Lower leg skin (tissue), 4 donors: ENCODE measurements around the gene HLA-E. TPM values are rescaled to one million over a fixed set of nuclear protein-coding genes. Genes with fewer than 3 reads are reported as not detected.
"Not testable (repeated sequence)": the region's sequence is repeated elsewhere in the genome, so short reads cannot be mapped to it uniquely, and the experiment has no call there.

Experiments
- DNase-seq, 2 donors: peaks; one replicate each; pipeline ENCODE4 v3.0.0-alpha.2; 2019; ENCODE audit warnings: low spot score in 2 of 2
- H3K4me3 ChIP-seq: fragments of 200-600 bp; sonication (generic); 2 replicates; pipeline ENCODE4 v1.5.1; 2017; ENCODE audit warnings: mild to moderate bottlenecking, low read depth; ENCODE audit not compliant: poor library complexity, severe bottlenecking
- POLR2A ChIP-seq, 2 donors: fragments of 450-650 bp; IDR thresholded peaks; one replicate each; pipeline ENCODE4 v1.6.1; 2016 to 2017; ENCODE audit warnings: antibody characterized with exemption in 2 of 2, mild to moderate bottlenecking in 1 of 2, moderate library complexity in 1 of 2
- WGBS, 2 donors: methylation state at CpG; one replicate each; pipeline ENCODE4 v1.1.5; 2018; 5-methylcytosine and 5-hydroxymethylcytosine counted together
- intact Hi-C: fragments of 100-400 bp; cut with DNase I; formaldehyde crosslinking; loops from one replicate; pipeline ENCODE4 v1.15.0; 2023; ENCODE audit warnings: low total_unique reads
- total RNA-seq, 4 donors: library from RNA; depleted of rRNA; stranded (reverse); fragments of >200 nt; gene quantifications; one replicate each; pipeline ENCODE4 v1.1.0, GENCODE V29; 2016
- TF ChIP-seq, protein P1 (sequence below), 3 donors: fragments of 450-650 bp; IDR thresholded peaks; one replicate each; pipeline ENCODE4 v1.5.1; 2016; ENCODE audit warnings: antibody characterized with exemption in 3 of 3, mild to moderate bottlenecking in 3 of 3, moderate library complexity in 2 of 3

Gene HLA-E
- total RNA-seq, 4 donors from 2014 or later, result 685 to 929 (median 835) TPM

DNA sequence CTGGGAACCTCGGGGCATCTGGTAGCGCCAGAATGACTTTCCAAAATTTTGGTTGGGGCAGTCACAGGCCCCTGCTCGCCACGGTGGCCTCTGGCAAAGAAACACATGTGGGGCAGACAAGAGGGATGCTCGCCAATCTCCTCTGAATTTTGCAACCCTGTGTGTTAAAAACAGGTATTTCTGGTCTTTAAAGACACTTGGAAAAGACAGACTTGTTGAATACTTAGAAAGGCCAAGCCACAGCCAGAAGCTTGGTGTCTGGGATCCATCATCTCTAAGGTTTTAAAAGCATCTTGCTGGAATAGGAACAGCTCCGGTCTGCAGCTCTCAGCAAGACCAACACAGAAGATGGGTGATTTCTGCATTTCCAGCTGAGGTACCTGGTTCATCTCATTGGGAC is 31.2 kb downstream of the HLA-E start:
- 54 to 61% methylated on average over 6 of the region's 6 CpGs for WGBS, 2 donors
- TF ChIP-seq, protein P1, sequence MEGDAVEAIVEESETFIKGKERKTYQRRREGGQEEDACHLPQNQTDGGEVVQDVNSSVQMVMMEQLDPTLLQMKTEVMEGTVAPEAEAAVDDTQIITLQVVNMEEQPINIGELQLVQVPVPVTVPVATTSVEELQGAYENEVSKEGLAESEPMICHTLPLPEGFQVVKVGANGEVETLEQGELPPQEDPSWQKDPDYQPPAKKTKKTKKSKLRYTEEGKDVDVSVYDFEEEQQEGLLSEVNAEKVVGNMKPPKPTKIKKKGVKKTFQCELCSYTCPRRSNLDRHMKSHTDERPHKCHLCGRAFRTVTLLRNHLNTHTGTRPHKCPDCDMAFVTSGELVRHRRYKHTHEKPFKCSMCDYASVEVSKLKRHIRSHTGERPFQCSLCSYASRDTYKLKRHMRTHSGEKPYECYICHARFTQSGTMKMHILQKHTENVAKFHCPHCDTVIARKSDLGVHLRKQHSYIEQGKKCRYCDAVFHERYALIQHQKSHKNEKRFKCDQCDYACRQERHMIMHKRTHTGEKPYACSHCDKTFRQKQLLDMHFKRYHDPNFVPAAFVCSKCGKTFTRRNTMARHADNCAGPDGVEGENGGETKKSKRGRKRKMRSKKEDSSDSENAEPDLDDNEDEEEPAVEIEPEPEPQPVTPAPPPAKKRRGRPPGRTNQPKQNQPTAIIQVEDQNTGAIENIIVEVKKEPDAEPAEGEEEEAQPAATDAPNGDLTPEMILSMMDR (IDR thresholded peaks at IDR 0.05), result no peak
- no peak for TF ChIP-seq POLR2A (IDR thresholded peaks at IDR 0.05)
- no peak overlapping the region for H3K4me3 ChIP-seq
- intact Hi-C loops, result no loop called here
- DNase-seq, result no peak

DNA sequence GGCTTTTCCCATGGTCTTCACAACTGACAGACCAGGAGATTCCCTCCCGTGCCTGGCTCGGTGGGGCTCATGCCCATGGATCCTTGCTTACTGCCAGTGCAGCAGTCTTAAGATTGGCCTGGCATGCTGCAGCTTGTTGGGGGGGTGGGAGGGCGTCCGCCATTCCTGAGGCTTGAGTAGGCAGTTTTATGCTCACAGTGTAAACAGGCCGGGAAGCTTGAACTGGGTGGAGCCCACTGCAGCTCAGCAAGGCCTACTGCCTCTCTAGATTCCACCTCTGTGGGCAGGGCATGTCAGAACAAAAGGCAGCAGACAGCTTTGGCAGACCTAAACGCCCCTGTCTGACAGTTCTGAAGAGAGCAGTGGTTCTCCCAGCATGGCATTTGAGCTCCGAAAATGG is 31.8 kb downstream of the HLA-E start:
- H3K4me3 ChIP-seq, intact Hi-C loops: not testable (repeated sequence)
- DNase-seq, result peak in 1 of 2 donors; percentile 49
- WGBS, 2 donors, result 35 to 59% methylated on average over 6 to 7 of the region's 7 CpGs

DNA sequence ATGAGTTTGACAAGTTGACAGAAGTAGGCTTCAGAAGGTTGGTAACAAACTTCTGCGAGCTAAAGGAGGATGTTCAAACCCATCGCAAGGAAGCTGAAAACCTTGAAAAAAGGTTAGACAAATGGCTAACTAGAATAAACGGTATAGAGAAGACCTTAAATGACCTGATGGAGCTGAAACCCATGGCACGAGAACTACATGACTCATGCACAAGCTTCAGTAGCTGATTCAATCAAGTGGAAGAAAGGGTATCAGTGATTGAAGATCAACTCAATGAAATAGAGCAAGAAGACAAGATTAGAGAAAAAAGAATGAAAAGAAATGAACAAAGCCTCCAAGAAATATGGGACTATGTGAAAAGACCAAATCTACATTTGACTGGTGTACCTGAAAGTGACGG is 32.6 kb downstream of the HLA-E start:
- H3K4me3 ChIP-seq, intact Hi-C loops, DNase-seq: not testable (repeated sequence)
- 70 to 74% methylated on average over 5 of the region's 5 CpGs for WGBS, 2 donors

DNA sequence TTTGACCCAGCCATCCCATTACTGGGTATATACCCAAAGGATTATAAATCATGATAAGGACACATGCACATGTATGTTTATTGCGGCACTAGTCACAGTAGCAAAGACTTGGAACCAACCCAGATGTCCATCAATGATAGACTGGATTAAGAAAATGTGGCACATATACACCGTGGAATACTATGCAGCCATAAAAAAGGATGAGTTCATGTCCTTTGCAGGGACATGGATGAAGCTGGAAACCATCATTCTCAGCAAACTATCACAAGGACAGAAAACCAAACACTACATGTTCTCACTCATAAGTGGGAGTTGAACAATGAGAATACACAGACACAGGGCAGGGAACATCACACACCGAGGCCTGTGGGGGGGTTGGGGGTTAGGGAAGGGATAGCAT is 37.1 kb downstream of the HLA-E start:
- H3K4me3 ChIP-seq, DNase-seq, intact Hi-C loops: not testable (repeated sequence)
- 95 to 100% methylated on average over 3 of the region's 3 CpGs for WGBS, 2 donors

DNA sequence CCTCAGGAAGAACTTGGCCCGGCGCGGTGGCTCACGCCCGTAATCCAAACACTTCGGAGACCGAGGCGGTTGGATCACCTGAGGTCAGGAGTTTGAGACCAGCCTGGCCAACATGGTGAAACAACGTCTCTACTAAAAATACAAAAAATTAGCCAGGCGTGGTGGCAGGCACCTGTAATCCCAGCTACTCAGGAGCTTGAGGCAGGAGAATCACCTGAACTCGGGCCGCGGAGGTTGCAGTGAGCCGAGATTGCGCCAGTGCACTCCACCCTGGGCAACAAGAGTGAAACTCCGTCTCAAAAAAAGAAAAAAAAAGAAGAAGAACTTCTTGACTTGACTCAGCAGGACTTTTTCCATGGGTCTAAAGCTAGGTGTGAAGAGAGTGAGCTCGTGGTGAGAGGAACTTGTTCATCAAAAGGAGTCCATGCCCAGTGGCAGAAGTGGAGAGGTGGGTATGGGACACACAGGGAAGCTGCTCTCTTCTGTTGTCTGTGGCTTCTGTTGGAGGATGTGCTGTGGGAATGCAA is 40.1 kb downstream of the HLA-E start:
- H3K4me3 ChIP-seq, intact Hi-C loops, DNase-seq: not testable (repeated sequence)
- WGBS, 2 donors, result 86 to 88% methylated on average over 17 of the region's 17 CpGs

DNA sequence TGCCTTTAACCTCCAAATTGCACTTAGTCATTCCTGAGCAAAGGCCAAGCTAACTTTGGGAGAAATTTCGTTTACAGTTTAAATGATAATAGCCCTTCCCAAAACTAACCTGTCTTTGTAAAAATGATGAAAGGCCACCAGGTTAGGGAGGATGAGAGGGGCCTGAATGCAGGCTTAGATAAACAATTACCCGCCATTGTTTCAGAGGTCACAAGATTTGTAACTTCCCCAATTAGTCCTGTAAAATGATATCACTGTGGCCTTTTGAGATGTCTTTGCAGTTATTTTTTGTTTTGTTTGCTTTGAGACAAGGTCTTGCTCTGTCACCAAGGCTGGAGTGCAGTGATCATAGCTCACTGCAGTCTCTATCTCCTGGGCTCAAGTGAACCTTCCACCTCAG is 40.7 kb downstream of the HLA-E start:
- no peak for TF ChIP-seq POLR2A (IDR thresholded peaks at IDR 0.05)
- TF ChIP-seq, protein P1 (IDR thresholded peaks at IDR 0.05), result no peak
- 67 to 75% methylated on average over 2 of the region's 2 CpGs for WGBS, 2 donors
- no peak overlapping the region for H3K4me3 ChIP-seq
- DNase-seq, result no peak
- intact Hi-C loops, result no loop called here

DNA sequence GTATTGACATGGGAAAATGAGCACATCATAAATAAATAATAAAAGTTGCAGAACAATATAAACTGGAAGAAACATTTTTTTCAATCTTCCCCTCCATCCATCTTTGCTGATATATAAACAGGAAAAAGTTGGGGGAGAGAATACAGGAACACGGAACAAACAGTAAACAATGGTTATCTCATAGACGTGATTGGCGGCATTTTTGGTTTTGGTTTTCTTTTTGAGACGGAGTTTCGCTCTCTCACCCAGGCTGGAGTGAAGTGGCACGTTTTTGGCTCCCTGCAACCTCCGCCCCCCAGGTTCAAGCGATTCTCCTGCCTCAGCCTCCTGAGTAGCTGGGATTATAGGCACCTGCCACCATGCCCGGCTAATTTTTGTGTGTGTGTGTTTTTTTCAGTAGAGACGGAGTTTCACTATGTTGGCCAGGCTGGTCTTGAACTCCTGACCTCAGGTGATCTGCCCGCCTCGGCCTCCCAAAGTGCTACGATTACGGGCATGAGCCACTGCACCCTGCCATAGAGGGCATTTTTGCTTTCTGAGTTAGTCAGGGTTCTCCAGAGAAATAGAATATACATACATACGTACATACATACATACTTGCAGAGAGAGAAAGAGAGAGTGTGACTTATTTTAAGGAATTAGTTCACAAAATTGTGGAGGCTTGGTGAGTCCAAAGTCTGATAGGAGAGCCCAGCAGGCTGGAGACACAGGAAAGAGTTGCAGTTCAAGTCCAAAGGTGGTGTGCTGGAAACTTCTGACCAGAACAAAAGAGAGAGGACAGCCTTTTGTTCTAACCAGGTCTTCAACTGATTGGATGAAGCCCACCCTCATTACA is 44.4 kb downstream of the HLA-E start:
- intact Hi-C loops, result no loop called here
- no peak overlapping the region for H3K4me3 ChIP-seq
- 80 to 83% methylated on average over 15 of the region's 15 CpGs for WGBS, 2 donors
- DNase-seq, result no peak
- TF ChIP-seq POLR2A (IDR thresholded peaks at IDR 0.05), result no peak
- TF ChIP-seq, protein P1 (IDR thresholded peaks at IDR 0.05), result no peak

DNA sequence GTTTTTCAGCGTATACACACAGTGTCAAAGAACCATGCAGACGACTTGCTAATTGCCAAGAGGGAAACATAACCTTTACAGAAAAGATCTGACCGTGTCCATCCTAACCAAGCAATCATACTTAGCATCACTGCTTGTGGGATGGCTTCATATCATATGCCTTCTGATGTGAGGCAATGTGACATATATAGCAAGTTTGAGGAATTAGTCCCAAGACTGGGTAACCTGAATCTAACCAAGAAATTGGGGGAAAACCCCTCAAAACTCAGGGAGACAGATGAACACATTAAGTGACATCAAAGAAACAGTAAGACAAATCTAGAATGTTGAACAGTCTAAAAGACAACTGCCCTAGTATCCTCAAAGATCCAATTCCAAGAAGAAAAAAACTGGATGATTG is 48.6 kb downstream of the HLA-E start:
- WGBS, 2 donors, result 85% methylated on average over 3 of the region's 3 CpGs
- no peak overlapping the region for H3K4me3 ChIP-seq
- TF ChIP-seq POLR2A (IDR thresholded peaks at IDR 0.05), result no peak
- TF ChIP-seq, protein P1 (IDR thresholded peaks at IDR 0.05), result no peak
- intact Hi-C loops, result no loop called here
- no peak for DNase-seq
